ENCODE data around the gene BEST1. TPM values are rescaled to one million over a fixed set of nuclear protein-coding genes. Genes with fewer than 3 reads are reported as not detected.
A peak's percentile ranks its signal among the peaks of the same experiment; 100 is the strongest.

The BEST1 gene
- total and polyA plus RNA-seq, 2 donors (not counting 3 experiments of a cell fraction or from before 2014, with no cell fraction given) = 0.04 TPM; not detected in 1

DNA sequence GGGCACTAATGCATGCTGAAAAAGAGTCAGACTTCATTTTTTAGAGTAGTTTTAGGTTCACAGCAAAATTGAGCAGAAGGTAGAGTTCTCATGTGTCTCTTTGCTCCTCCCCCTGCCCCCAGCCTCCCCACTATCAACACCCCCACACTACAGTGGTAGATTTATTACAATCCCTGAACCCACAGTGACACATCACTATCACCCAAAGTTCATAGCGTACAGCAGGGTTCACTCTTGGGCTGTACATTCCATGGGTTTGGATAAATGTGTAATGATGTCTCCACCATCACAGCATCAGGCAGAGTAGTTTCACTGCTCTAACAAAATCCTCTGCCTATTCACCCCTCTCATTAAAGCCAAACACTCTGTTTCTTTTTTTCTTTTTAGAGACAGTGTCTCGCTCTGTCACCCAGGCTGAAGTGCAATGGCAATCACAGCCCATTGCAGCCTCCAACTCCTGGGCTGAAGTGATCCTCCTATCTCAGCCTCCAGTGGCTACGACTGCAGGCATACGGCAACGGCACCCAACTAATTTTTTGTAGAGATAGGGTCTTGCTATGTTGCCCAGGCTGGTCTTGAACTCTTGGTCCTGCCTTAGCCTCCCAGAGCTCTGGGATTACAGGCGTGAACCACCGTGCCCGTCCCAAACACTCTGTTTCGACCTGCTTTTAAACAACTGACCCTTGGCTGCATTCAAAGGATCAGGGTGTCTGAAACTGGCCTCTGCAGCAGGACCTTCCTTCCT, 4.1 kb downstream of the BEST1 start:
- DNase-seq (ENCODE audit: low read depth, low spot score) (no peak), FAIRE-seq (peak; percentile 4)
- no TSS peak for BruUV-seq (replicated peaks)
- dilution Hi-C loops (cut with MboI; ENCODE audit: extremely low pct_ligation_motif_present, low sequenced_read_pairs) = no loop called here
- H4K20me1 ChIP-seq (replicated peaks; ENCODE audit: control insufficient read depth, extremely low read depth, insufficient read depth, low read length) = no peaks in the 10 kb centered on the region
- peaks cover 5% of the 10 kb centered on the region in 2 experiments for H3K27me3 ChIP-seq (ENCODE audit: control insufficient read depth in 2 of 2, insufficient read depth in 2 of 2, low read length in 2 of 2)
- TF ChIP-seq GATA2 (IDR thresholded peaks at IDR 0.05; ENCODE audit: insufficient read depth, insufficient read length, low read depth, low read length) = no peak
- TF ChIP-seq JUN (IDR thresholded peaks at IDR 0.05; ENCODE audit: borderline replicate concordance, insufficient read depth, insufficient read length, low read depth) = no peak
- no peak overlapping the region for H2AFZ ChIP-seq (ENCODE audit: low read depth, low read length)
- no peaks in the 10 kb centered on the region for H3K36me3 ChIP-seq (ENCODE audit: control insufficient read depth in 2 of 2, extremely low read depth in 1 of 2, insufficient read depth in 2 of 2, low read length in 2 of 2)
- H3K9me1 ChIP-seq (replicated peaks; ENCODE audit: control insufficient read depth, extremely low read depth, insufficient read depth, low read length) = no peaks in the 10 kb centered on the region
- CTCF ChIA-PET = interaction anchor here (0.7 to 1.9 kb wide), 4 partner anchors 56 to 154 kb away, joined by 3 to 20 read pairs (median 10); no protein-coding TSS in a partner anchor
- H3K4me2 ChIP-seq (ENCODE audit: insufficient read depth, low read length) = no peak overlapping the region
- no peaks in the 10 kb centered on the region for H3K79me2 ChIP-seq (ENCODE audit: control insufficient read depth, insufficient read depth, low read length)
- no peak overlapping the region for H3K9ac ChIP-seq (replicated peaks; ENCODE audit: extremely low read depth, insufficient read depth, low read length)
- H3K9me3 ChIP-seq (replicated peaks; ENCODE audit: control insufficient read depth, insufficient read depth, low read length) = no peaks in the 10 kb centered on the region
- H3K27ac ChIP-seq (ENCODE audit: insufficient read depth, low read depth, low read length) = no peak overlapping the region
- intact Hi-C loops (cut with micrococcal nuclease) = no loop called here
- POLR2A ChIA-PET = no interaction called here
- no peak overlapping the region for H3K4me3 ChIP-seq (replicated peaks in 1 of 3; ENCODE audit: insufficient read depth in 1 of 3, low read depth in 1 of 3, low read length in 3 of 3)
- no peaks in the 10 kb centered on the region for H3K4me1 ChIP-seq (ENCODE audit: control insufficient read depth, extremely low read depth, insufficient read depth, low read length)

- ChIA-PET CTCF (interaction anchor here (0.7 to 1.9 kb wide), 4 partner anchors 57 to 153 kb away, joined by 3 to 20 read pairs (median 10); no protein-coding TSS in a partner anchor), POLR2A (no interaction called here)
- no peaks in the 10 kb centered on the region for H3K36me3 ChIP-seq (ENCODE audit: control insufficient read depth in 2 of 2, extremely low read depth in 1 of 2, insufficient read depth in 2 of 2, low read length in 2 of 2)
- no peaks in the 10 kb centered on the region for H3K4me1 ChIP-seq (ENCODE audit: control insufficient read depth, extremely low read depth, insufficient read depth, low read length)
- no peak overlapping the region for H3K9ac ChIP-seq (replicated peaks; ENCODE audit: extremely low read depth, insufficient read depth, low read length)
- no peak for FAIRE-seq
- H3K4me2 ChIP-seq (ENCODE audit: insufficient read depth, low read length) = no peak overlapping the region
- dilution Hi-C loops (cut with MboI; ENCODE audit: extremely low pct_ligation_motif_present, low sequenced_read_pairs) = no loop called here
- intact Hi-C loops (cut with micrococcal nuclease) = no loop called here
- no peak for DNase-seq (ENCODE audit: low read depth, low spot score)
- no peaks in the 10 kb centered on the region for H3K79me2 ChIP-seq (ENCODE audit: control insufficient read depth, insufficient read depth, low read length)
- TF ChIP-seq POLR2AphosphoS5 (IDR thresholded peaks at IDR 0.05; ENCODE audit: insufficient read depth, low read depth, low read length) (no peak), JUN (IDR thresholded peaks at IDR 0.05; ENCODE audit: borderline replicate concordance, insufficient read depth, insufficient read length, low read depth) (no peak), EZH2 (IDR thresholded peaks at IDR 0.05; ENCODE audit: borderline replicate concordance, low read depth, low read length, severe bottlenecking) (no peak), POLR2A (IDR thresholded peaks at IDR 0.05; ENCODE audit: low read depth, low read length) (no peak), MAX (IDR thresholded peaks at IDR 0.05; ENCODE audit: insufficient read depth, insufficient read length) (no peak), MYC (IDR thresholded peaks at IDR 0.05; ENCODE audit: low read depth, low read length) (no peak), GATA2 (IDR thresholded peaks at IDR 0.05; ENCODE audit: insufficient read depth, insufficient read length, low read depth, low read length) (no peak), CTCF (IDR thresholded peaks at IDR 0.05; ENCODE audit: extremely low read depth in 1 of 2, insufficient read depth in 1 of 2, low read depth in 1 of 2, low read length in 2 of 2) (no peak), FOS (IDR thresholded peaks at IDR 0.05; ENCODE audit: borderline replicate concordance, insufficient read depth, low read length) (no peak)
- H3K4me3 ChIP-seq (replicated peaks in 1 of 3; ENCODE audit: insufficient read depth in 1 of 3, low read depth in 1 of 3, low read length in 3 of 3) = no peak overlapping the region
- no peaks in the 10 kb centered on the region for H3K9me1 ChIP-seq (replicated peaks; ENCODE audit: control insufficient read depth, extremely low read depth, insufficient read depth, low read length)
- no peaks in the 10 kb centered on the region for H3K9me3 ChIP-seq (replicated peaks; ENCODE audit: control insufficient read depth, insufficient read depth, low read length)
- BruUV-seq (replicated peaks) = no TSS peak
- no peaks in the 10 kb centered on the region for H4K20me1 ChIP-seq (replicated peaks; ENCODE audit: control insufficient read depth, extremely low read depth, insufficient read depth, low read length)
- peaks cover 5% of the 10 kb centered on the region in 2 experiments for H3K27me3 ChIP-seq (ENCODE audit: control insufficient read depth in 2 of 2, insufficient read depth in 2 of 2, low read length in 2 of 2)
- no peak overlapping the region for H3K27ac ChIP-seq (ENCODE audit: insufficient read depth, low read depth, low read length)
- H2AFZ ChIP-seq (ENCODE audit: low read depth, low read length) = peak overlapping the region; percentile 56
Measured at GRCh38 chr11:61954851-61955421, 4.8 kb downstream of the BEST1 start.
